HEK293 (cell line): ENCODE data around the gene PLP1.

Experiments
- CTCF ChIA-PET: fragments of 350-600 bp; formaldehyde crosslinking; extraction: SDS; loops from one replicate; lab custom pipeline; 2021; ENCODE audit warnings: antibody characterized with exemption; lab: Yijun Ruan, JAX
- POLR2A ChIA-PET: fragments of 300-600 bp; formaldehyde crosslinking; extraction: SDS; loops from one replicate; lab custom pipeline; 2020; ENCODE audit warnings: antibody characterized with exemption, inconsistent platforms; lab: Yijun Ruan, JAX
- H3K27ac ChIP-seq: fragments of 200-500 bp; sonication (Bioruptor generic); 2 replicates; pipeline ENCODE4 v1.5.1; 2014; ENCODE audit warnings: low read depth, low read length, control low read depth, inconsistent platforms; ENCODE audit errors: extremely low read depth
- H3K36me3 ChIP-seq, 2 experiments: fragments of 200-500 bp in 1 of 2; sonication (Bioruptor generic) in 1 of 2; 1 replicate in 1 of 2; 2 replicates in 1 of 2; pipeline ENCODE4 v1.5.1; 2014 to 2017; ENCODE audit warnings: inconsistent platforms in 2 of 2, low read length in 2 of 2; ENCODE audit not compliant: control insufficient read depth in 2 of 2, insufficient read depth in 1 of 2
- H3K4me1 ChIP-seq: fragments of 200-500 bp; sonication (Bioruptor generic); 2 replicates; pipeline ENCODE4 v1.5.1; 2014; ENCODE audit warnings: mild to moderate bottlenecking, low read length, inconsistent platforms; ENCODE audit not compliant: control insufficient read depth, insufficient read depth
- H3K4me3 ChIP-seq: 2 replicates; pipeline ENCODE4 v1.5.1; 2011; ENCODE audit warnings: low read depth, mild to moderate bottlenecking, control low read depth, low read length, moderate library complexity
- H3K9me3 ChIP-seq: fragments of 200-500 bp; sonication (Bioruptor generic); 2 replicates; pipeline ENCODE4 v1.5.1; 2014; ENCODE audit warnings: low read depth, low read length, inconsistent platforms; ENCODE audit not compliant: control insufficient read depth, insufficient read depth
- BCL11A ChIP-seq: fragments of 450-650 bp; formaldehyde crosslinking; IDR thresholded peaks from 2 replicates; pipeline ENCODE4 v1.5.1; 2016; ENCODE audit warnings: low read depth, missing biosample characterization, missing genetic modification characterization
- GLI4 ChIP-seq: fragments of 450-650 bp; formaldehyde crosslinking; IDR thresholded peaks from 2 replicates; pipeline ENCODE4 v1.5.1; 2016; ENCODE audit warnings: missing biosample characterization, missing genetic modification characterization
- KLF10 ChIP-seq: fragments of 450-650 bp; IDR thresholded peaks from 2 replicates; pipeline ENCODE4 v1.5.1; 2018; ENCODE audit warnings: missing biosample characterization, mild to moderate bottlenecking, missing genetic modification characterization
- KLF7 ChIP-seq: fragments of 450-650 bp; formaldehyde crosslinking; IDR thresholded peaks from 2 replicates; pipeline ENCODE4 v1.5.1; 2016; ENCODE audit warnings: missing biosample characterization, missing genetic modification characterization, borderline replicate concordance
- KLF8 ChIP-seq: fragments of 450-650 bp; formaldehyde crosslinking; IDR thresholded peaks from 2 replicates; pipeline ENCODE4 v1.5.1; 2016; ENCODE audit warnings: missing biosample characterization, missing genetic modification characterization
- KLF9 ChIP-seq: fragments of 450-650 bp; formaldehyde crosslinking; IDR thresholded peaks from 2 replicates; pipeline ENCODE4 v1.5.1; 2016; ENCODE audit warnings: missing biosample characterization, missing genetic modification characterization, low read depth
- MZF1 ChIP-seq: fragments of 450-650 bp; formaldehyde crosslinking; IDR thresholded peaks from 2 replicates; pipeline ENCODE4 v1.5.1; 2017; ENCODE audit warnings: missing biosample characterization, missing genetic modification characterization, borderline replicate concordance
- YY1 ChIP-seq: fragments of 450-650 bp; formaldehyde crosslinking; IDR thresholded peaks from 2 replicates; pipeline ENCODE4 v1.5.1; 2018; ENCODE audit warnings: missing biosample characterization, missing genetic modification characterization
- ZBTB17 ChIP-seq: fragments of 450-650 bp; formaldehyde crosslinking; IDR thresholded peaks from 2 replicates; pipeline ENCODE4 v1.5.1; 2016; ENCODE audit warnings: missing biosample characterization, missing genetic modification characterization
- ZBTB7A ChIP-seq: fragments of 450-650 bp; formaldehyde crosslinking; IDR thresholded peaks from 2 replicates; pipeline ENCODE4 v1.5.1; 2016; ENCODE audit warnings: low read depth, missing biosample characterization, missing genetic modification characterization
- ZFHX2 ChIP-seq: fragments of 450-650 bp; formaldehyde crosslinking; conservative IDR thresholded peaks from 2 replicates; pipeline ENCODE4 v1.5.1; 2016; ENCODE audit warnings: missing biosample characterization, missing genetic modification characterization
- ZIC2 ChIP-seq: fragments of 450-650 bp; formaldehyde crosslinking; IDR thresholded peaks from 2 replicates; pipeline ENCODE4 v1.5.1; 2016; ENCODE audit warnings: missing biosample characterization, missing genetic modification characterization
- ZNF133 ChIP-seq: fragments of 450-650 bp; formaldehyde crosslinking; IDR thresholded peaks from 2 replicates; pipeline ENCODE4 v1.5.1; 2016; ENCODE audit warnings: missing biosample characterization, missing genetic modification characterization
- ZNF157 ChIP-seq: fragments of 450-650 bp; formaldehyde crosslinking; IDR thresholded peaks from 2 replicates; pipeline ENCODE4 v1.5.1; 2016; ENCODE audit warnings: missing biosample characterization, missing genetic modification characterization
- ZNF19 ChIP-seq: fragments of 450-650 bp; formaldehyde crosslinking; IDR thresholded peaks from 2 replicates; pipeline ENCODE4; 2016; ENCODE audit warnings: missing biosample characterization, missing genetic modification characterization, low read depth
- ZNF221 ChIP-seq: fragments of 450-650 bp; formaldehyde crosslinking; IDR thresholded peaks from 2 replicates; pipeline ENCODE4 v1.5.1; 2017; ENCODE audit warnings: missing biosample characterization, missing genetic modification characterization, borderline replicate concordance
- ZNF354C ChIP-seq: fragments of 450-650 bp; formaldehyde crosslinking; IDR thresholded peaks from 2 replicates; pipeline ENCODE4 v1.5.1; 2016; ENCODE audit warnings: missing biosample characterization, missing genetic modification characterization, low read depth, borderline replicate concordance
- ZNF37A ChIP-seq: fragments of 450-650 bp; IDR thresholded peaks from 2 replicates; pipeline ENCODE4 v1.5.1; 2018; ENCODE audit warnings: missing biosample characterization, missing genetic modification characterization
- ZNF555 ChIP-seq: fragments of 450-650 bp; formaldehyde crosslinking; conservative IDR thresholded peaks from 2 replicates; pipeline ENCODE4 v1.5.1; 2017; ENCODE audit warnings: missing biosample characterization, mild to moderate bottlenecking, missing genetic modification characterization, inconsistent platforms
- ZNF623 ChIP-seq: fragments of 450-650 bp; formaldehyde crosslinking; IDR thresholded peaks from 2 replicates; pipeline ENCODE4 v1.5.1; 2016; ENCODE audit warnings: missing biosample characterization, missing genetic modification characterization
- ZNF624 ChIP-seq: fragments of 450-650 bp; formaldehyde crosslinking; IDR thresholded peaks from 2 replicates; pipeline ENCODE4 v1.5.1; 2017; ENCODE audit warnings: missing biosample characterization, missing genetic modification characterization
- ZNF629 ChIP-seq: fragments of 450-650 bp; formaldehyde crosslinking; IDR thresholded peaks from 2 replicates; pipeline ENCODE4 v1.5.1; 2017; ENCODE audit warnings: missing biosample characterization, missing genetic modification characterization
- ZNF670 ChIP-seq: fragments of 450-650 bp; formaldehyde crosslinking; IDR thresholded peaks from 2 replicates; pipeline ENCODE4 v1.5.1; 2016; ENCODE audit warnings: missing biosample characterization, missing genetic modification characterization, low read depth
- ZNF701 ChIP-seq: fragments of 450-650 bp; formaldehyde crosslinking; IDR thresholded peaks from 2 replicates; pipeline ENCODE4 v1.5.1; 2016; ENCODE audit warnings: missing biosample characterization, missing genetic modification characterization
- ZSCAN30 ChIP-seq: fragments of 450-650 bp; IDR thresholded peaks from 2 replicates; pipeline ENCODE4 v1.5.1; 2018; ENCODE audit warnings: missing biosample characterization, mild to moderate bottlenecking, missing genetic modification characterization, moderate library complexity
- ZXDB ChIP-seq: fragments of 450-650 bp; formaldehyde crosslinking; IDR thresholded peaks from 2 replicates; pipeline ENCODE4 v1.5.1; 2016; ENCODE audit warnings: missing biosample characterization, missing genetic modification characterization
- TF ChIP-seq, protein P1 (sequence below): fragments of 450-650 bp; formaldehyde crosslinking; conservative IDR thresholded peaks from 2 replicates; pipeline ENCODE4 v1.5.1; 2016; ENCODE audit warnings: low read depth, missing biosample characterization, missing genetic modification characterization
- TF ChIP-seq, protein P2 (sequence below): fragments of 450-650 bp; formaldehyde crosslinking; IDR thresholded peaks from 2 replicates; pipeline ENCODE4 v1.5.1; 2016; ENCODE audit warnings: missing biosample characterization, missing genetic modification characterization

The PLP1 gene

DNA sequence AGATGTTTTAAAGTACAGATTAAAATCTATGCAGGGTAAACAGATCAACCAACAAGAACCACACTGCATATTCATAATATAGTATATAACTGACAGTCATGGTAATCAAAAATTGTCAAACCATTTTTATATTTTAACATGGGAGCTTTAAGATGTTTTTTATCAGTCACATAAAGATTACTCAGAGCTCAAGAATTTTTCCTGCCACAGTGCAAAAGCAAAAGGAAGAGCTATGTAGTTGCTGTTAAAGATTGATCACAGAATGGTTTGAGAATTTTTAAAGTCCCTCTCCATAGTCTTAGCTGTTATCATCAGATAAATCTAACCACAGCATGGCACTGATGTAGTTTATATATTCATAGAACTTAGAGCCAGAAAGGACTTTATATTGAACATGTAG is 47.0 kb downstream of the PLP1 start:
- no peaks in the 10 kb centered on the region for H3K4me1 ChIP-seq
- H3K4me3 ChIP-seq = no peak overlapping the region
- no peak overlapping the region for H3K27ac ChIP-seq
- TF ChIP-seq KLF8 (tag by site-specific recombination) (no peak), ZBTB7A (no peak), YY1 (no peak), ZNF221 (tag by site-specific recombination) (no peak), BCL11A (tag by site-specific recombination) (no peak), ZNF157 (tag by site-specific recombination) (no peak), ZIC2 (tag by site-specific recombination) (no peak), ZNF19 (tag by site-specific recombination) (no peak), ZNF624 (tag by site-specific recombination) (no peak), ZXDB (tag by site-specific recombination) (no peak), ZNF37A (tag by site-specific recombination) (no peak), ZNF133 (no peak), ZNF623 (no peak), ZNF354C (no peak), KLF7 (tag by site-specific recombination) (no peak)
- TF ChIP-seq, protein P1, sequence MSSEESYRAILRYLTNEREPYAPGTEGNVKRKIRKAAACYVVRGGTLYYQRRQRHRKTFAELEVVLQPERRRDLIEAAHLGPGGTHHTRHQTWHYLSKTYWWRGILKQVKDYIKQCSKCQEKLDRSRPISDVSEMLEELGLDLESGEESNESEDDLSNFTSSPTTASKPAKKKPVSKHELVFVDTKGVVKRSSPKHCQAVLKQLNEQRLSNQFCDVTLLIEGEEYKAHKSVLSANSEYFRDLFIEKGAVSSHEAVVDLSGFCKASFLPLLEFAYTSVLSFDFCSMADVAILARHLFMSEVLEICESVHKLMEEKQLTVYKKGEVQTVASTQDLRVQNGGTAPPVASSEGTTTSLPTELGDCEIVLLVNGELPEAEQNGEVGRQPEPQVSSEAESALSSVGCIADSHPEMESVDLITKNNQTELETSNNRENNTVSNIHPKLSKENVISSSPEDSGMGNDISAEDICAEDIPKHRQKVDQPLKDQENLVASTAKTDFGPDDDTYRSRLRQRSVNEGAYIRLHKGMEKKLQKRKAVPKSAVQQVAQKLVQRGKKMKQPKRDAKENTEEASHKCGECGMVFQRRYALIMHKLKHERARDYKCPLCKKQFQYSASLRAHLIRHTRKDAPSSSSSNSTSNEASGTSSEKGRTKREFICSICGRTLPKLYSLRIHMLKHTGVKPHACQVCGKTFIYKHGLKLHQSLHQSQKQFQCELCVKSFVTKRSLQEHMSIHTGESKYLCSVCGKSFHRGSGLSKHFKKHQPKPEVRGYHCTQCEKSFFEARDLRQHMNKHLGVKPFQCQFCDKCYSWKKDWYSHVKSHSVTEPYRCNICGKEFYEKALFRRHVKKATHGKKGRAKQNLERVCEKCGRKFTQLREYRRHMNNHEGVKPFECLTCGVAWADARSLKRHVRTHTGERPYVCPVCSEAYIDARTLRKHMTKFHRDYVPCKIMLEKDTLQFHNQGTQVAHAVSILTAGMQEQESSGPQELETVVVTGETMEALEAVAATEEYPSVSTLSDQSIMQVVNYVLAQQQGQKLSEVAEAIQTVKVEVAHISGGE = no peak
- CTCF ChIA-PET = interaction anchor here (0.7 to 1.9 kb wide), 7 partner anchors 11 to 313 kb away, joined by 3 to 7 read pairs (median 3); no protein-coding TSS in a partner anchor
- POLR2A ChIA-PET = no interaction called here
- H3K36me3 ChIP-seq = no peaks in the 10 kb centered on the region
- H3K9me3 ChIP-seq = no peaks in the 10 kb centered on the region

DNA sequence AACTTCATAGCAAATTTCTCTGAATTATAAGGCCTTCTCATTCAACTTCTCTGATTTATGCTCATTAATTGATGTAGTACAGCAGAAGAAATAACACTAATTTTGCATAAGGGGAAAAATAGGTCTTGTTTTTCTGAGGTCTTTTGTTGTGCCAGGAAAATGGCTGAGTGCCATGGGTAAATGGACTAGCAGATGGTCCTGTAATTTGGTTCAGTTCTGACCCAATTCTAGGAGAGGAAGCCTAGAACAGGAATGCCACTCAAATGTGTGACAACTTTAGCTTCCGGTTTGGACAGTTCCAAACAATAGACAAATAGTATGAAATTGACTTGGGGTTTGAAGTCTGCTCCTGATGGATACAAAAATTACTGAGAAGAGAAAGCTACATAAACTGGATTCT is 49.2 kb downstream of the PLP1 start:
- H3K36me3 ChIP-seq = no peaks in the 10 kb centered on the region
- ChIA-PET POLR2A (no interaction called here), CTCF (interaction anchor here (0.8 kb wide), 1 partner anchor 8 kb away, joined by 3 read pairs; no protein-coding TSS in a partner anchor)
- no peak for TF ChIP-seq KLF7 (tag by site-specific recombination)
- TF ChIP-seq KLF10 (tag by site-specific recombination) = no peak
- no peak for TF ChIP-seq ZNF701 (tag by site-specific recombination)
- no peak for TF ChIP-seq ZNF157 (tag by site-specific recombination)
- TF ChIP-seq ZNF629 = no peak
- no peak for TF ChIP-seq ZNF670 (tag by site-specific recombination)
- TF ChIP-seq ZNF623 = no peak
- no peak for TF ChIP-seq ZNF555 (tag by site-specific recombination)
- no peak for TF ChIP-seq ZSCAN30 (tag by site-specific recombination)
- TF ChIP-seq, protein P2, sequence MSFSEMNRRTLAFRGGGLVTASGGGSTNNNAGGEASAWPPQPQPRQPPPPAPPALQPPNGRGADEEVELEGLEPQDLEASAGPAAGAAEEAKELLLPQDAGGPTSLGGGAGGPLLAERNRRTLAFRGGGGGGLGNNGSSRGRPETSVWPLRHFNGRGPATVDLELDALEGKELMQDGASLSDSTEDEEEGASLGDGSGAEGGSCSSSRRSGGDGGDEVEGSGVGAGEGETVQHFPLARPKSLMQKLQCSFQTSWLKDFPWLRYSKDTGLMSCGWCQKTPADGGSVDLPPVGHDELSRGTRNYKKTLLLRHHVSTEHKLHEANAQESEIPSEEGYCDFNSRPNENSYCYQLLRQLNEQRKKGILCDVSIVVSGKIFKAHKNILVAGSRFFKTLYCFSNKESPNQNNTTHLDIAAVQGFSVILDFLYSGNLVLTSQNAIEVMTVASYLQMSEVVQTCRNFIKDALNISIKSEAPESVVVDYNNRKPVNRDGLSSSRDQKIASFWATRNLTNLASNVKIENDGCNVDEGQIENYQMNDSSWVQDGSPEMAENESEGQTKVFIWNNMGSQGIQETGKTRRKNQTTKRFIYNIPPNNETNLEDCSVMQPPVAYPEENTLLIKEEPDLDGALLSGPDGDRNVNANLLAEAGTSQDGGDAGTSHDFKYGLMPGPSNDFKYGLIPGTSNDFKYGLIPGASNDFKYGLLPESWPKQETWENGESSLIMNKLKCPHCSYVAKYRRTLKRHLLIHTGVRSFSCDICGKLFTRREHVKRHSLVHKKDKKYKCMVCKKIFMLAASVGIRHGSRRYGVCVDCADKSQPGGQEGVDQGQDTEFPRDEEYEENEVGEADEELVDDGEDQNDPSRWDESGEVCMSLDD (tag by site-specific recombination) = no peak
- no peak for TF ChIP-seq KLF9
- TF ChIP-seq GLI4 (tag by site-specific recombination) = no peak
- TF ChIP-seq ZBTB17 (tag by site-specific recombination) = no peak
- TF ChIP-seq MZF1 (tag by site-specific recombination) = no peak
- TF ChIP-seq ZFHX2 (tag by site-specific recombination) = no peak
- TF ChIP-seq ZNF354C = no peak
- no peak overlapping the region for H3K27ac ChIP-seq
- H3K9me3 ChIP-seq = no peaks in the 10 kb centered on the region
- no peaks in the 10 kb centered on the region for H3K4me1 ChIP-seq
- H3K4me3 ChIP-seq = no peak overlapping the region
